GM23248 (cell line): ENCODE results near the gene ERICH4.

Experiments used
- EZH2 ChIP-seq: fragments of 200-600 bp; sonication (generic); IDR thresholded peaks from 2 replicates; pipeline ENCODE4 v1.6.1; 2018; ENCODE audit warnings: antibody characterized with exemption, mild to moderate bottlenecking; ENCODE audit not compliant: insufficient read depth, poor library complexity, severe bottlenecking
- EZH2phosphoT487 ChIP-seq: fragments of 200-600 bp; sonication (generic); IDR thresholded peaks from 2 replicates; pipeline ENCODE4 v1.6.1; 2018; ENCODE audit warnings: antibody characterized with exemption, moderate library complexity, mild to moderate bottlenecking, low read depth; ENCODE audit not compliant: insufficient read depth

- TF ChIP-seq EZH2, result no peak
- TF ChIP-seq EZH2phosphoT487, result no peak
Measured at GRCh38 chr19:41435936-41436673, 6.9 kb upstream of the ERICH4 start.
